SK-N-SH treated with all-trans-retinoic acid at 6 μM for 48 hours (cell line): ENCODE results near the gene DPCD.

Source experiments
- ARNTL ChIP-seq: fragments of 450-650 bp; formaldehyde crosslinking; IDR thresholded peaks from 2 replicates; pipeline ENCODE4 v1.5.0; 2020; ENCODE audit warnings: low read depth, mild to moderate bottlenecking, moderate library complexity, borderline replicate concordance
- CREB5 ChIP-seq: fragments of 250-450 bp; sonication (Bioruptor Pico); IDR thresholded peaks from 2 replicates; pipeline ENCODE4 v1.5.1; 2020; ENCODE audit warnings: low read depth, mild to moderate bottlenecking, moderate library complexity
- CSRNP3 ChIP-seq: fragments of 250-450 bp; sonication (Bioruptor Pico); IDR thresholded peaks from 2 replicates; pipeline ENCODE4 v1.5.1; 2021; ENCODE audit warnings: mild to moderate bottlenecking, moderate library complexity
- ESRRG ChIP-seq: fragments of 250-450 bp; sonication (Bioruptor Pico); IDR thresholded peaks from 2 replicates; pipeline ENCODE4 v1.6.1; 2021; ENCODE audit warnings: mild to moderate bottlenecking
- PATZ1 ChIP-seq: fragments of 250-450 bp; sonication (Bioruptor Pico); IDR thresholded peaks from 2 replicates; pipeline ENCODE4 v1.8.0; 2020; ENCODE audit warnings: mild to moderate bottlenecking, moderate library complexity, borderline replicate concordance
- POU6F1 ChIP-seq: fragments of 250-450 bp; sonication (Bioruptor Pico); IDR thresholded peaks from 2 replicates; pipeline ENCODE4 v1.8.0; 2021; ENCODE audit warnings: low read depth, mild to moderate bottlenecking, moderate library complexity, borderline replicate concordance
- PPARA ChIP-seq: fragments of 250-450 bp; sonication (Bioruptor Pico); IDR thresholded peaks from 2 replicates; pipeline ENCODE4 v1.5.0; 2020; ENCODE audit warnings: mild to moderate bottlenecking, borderline replicate concordance
- RARB ChIP-seq: fragments of 250-450 bp; sonication (Bioruptor Pico); IDR thresholded peaks from 2 replicates; pipeline ENCODE4 v1.8.0; 2021; ENCODE audit warnings: mild to moderate bottlenecking, moderate library complexity
- TCF4 ChIP-seq: fragments of 250-450 bp; sonication (Bioruptor Pico); IDR thresholded peaks from 2 replicates; pipeline ENCODE4 v1.8.0; 2021; ENCODE audit warnings: mild to moderate bottlenecking, moderate library complexity, borderline replicate concordance
- TOX ChIP-seq: fragments of 250-450 bp; sonication (Bioruptor Pico); IDR thresholded peaks from 2 replicates; pipeline ENCODE4 v1.8.0; 2021; ENCODE audit warnings: mild to moderate bottlenecking, moderate library complexity, borderline replicate concordance
- ZFP30 ChIP-seq: fragments of 450-650 bp; formaldehyde crosslinking; IDR thresholded peaks from 2 replicates; pipeline ENCODE4 v1.5.0; 2022; ENCODE audit warnings: mild to moderate bottlenecking, moderate library complexity
- ZNF565 ChIP-seq: fragments of 450-650 bp; formaldehyde crosslinking; conservative IDR thresholded peaks from 2 replicates; pipeline ENCODE4 v1.5.0; 2020; ENCODE audit warnings: low read depth, mild to moderate bottlenecking, moderate library complexity

GRCh38 chr10:101559596-101560297 is 28.4 kb upstream of the DPCD start:
- no peak for TF ChIP-seq TOX (CRISPR knock-in tag)
- TF ChIP-seq CREB5 (CRISPR knock-in tag) = no peak
- TF ChIP-seq POU6F1 = no peak
- no peak for TF ChIP-seq ZFP30
- TF ChIP-seq PATZ1 (CRISPR knock-in tag) = no peak
- no peak for TF ChIP-seq RARB (CRISPR knock-in tag)
- TF ChIP-seq ARNTL (CRISPR knock-in tag) = no peak
- TF ChIP-seq ZNF565 (CRISPR knock-in tag) = no peak
- TF ChIP-seq TCF4 (CRISPR knock-in tag) = no peak
- no peak for TF ChIP-seq CSRNP3 (CRISPR knock-in tag)
- TF ChIP-seq PPARA (CRISPR knock-in tag) = no peak
- no peak for TF ChIP-seq ESRRG
